Common myeloid progenitor, CD34-positive (primary cell): ENCODE measurements around the gene TSACC.
A peak's percentile ranks its signal among the peaks of the same experiment; 100 is the strongest.

Experiments used
- CTCF ChIA-PET: fragments of 350-600 bp; sonication (Branson Sonifier 250); formaldehyde crosslinking; loops from one replicate; lab custom pipeline; 2021; ENCODE audit warnings: antibody characterized with exemption; lab: Charles Lee
- POLR2A ChIA-PET: fragments of 350-600 bp; sonication (Branson Sonifier 250); formaldehyde crosslinking; loops from one replicate; lab custom pipeline; 2021; ENCODE audit warnings: antibody characterized with exemption; lab: Charles Lee
- DNase-seq, 3 donors: peaks; one replicate each; pipeline versions ENCODE4 v3.0.0 to v3.0.0-alpha.2; 2013
- H3K27ac ChIP-seq, 2 experiments: 1 replicate in 1 of 2; 2 replicates in 1 of 2; pipeline ENCODE4 v1.7.0; 2013; ENCODE audit warnings: inconsistent platforms in 2 of 2, low read length in 2 of 2, mild to moderate bottlenecking in 2 of 2, low read depth in 1 of 2, moderate library complexity in 1 of 2; ENCODE audit not compliant: severe bottlenecking in 2 of 2, insufficient read depth in 1 of 2, poor library complexity in 1 of 2
- H3K27me3 ChIP-seq, 5 experiments: replicated peaks in 2 of 5; 1 replicate in 3 of 5; 2 replicates in 2 of 5; pipeline versions ENCODE4 v1.6.1 to v1.7.0; 2013; ENCODE audit warnings: low read length in 4 of 5, mild to moderate bottlenecking in 2 of 5, moderate library complexity in 2 of 5, inconsistent platforms in 1 of 5; ENCODE audit not compliant: insufficient read depth in 5 of 5, control insufficient read depth in 4 of 5
- H3K36me3 ChIP-seq, 4 experiments: 1 replicate in 2 of 4; 2 replicates in 2 of 4; pipeline versions ENCODE4 v1.6.1 to v1.7.0; 2013; ENCODE audit warnings: low read length in 3 of 4, control low read depth in 1 of 4, mild to moderate bottlenecking in 1 of 4; ENCODE audit not compliant: control insufficient read depth in 4 of 4, insufficient read depth in 4 of 4
- H3K4me1 ChIP-seq, 4 experiments: 1 replicate in 3 of 4; 2 replicates in 1 of 4; pipeline versions ENCODE4 v1.6.1 to v1.7.1; 2013; ENCODE audit warnings: low read length in 3 of 4, mild to moderate bottlenecking in 3 of 4, control low read depth in 1 of 4, inconsistent platforms in 1 of 4, moderate library complexity in 1 of 4; ENCODE audit not compliant: control insufficient read depth in 4 of 4, insufficient read depth in 4 of 4; ENCODE audit errors: control extremely low read depth in 1 of 4
- H3K4me3 ChIP-seq, 7 experiments: 1 replicate in 4 of 7; 2 replicates in 3 of 7; pipeline versions ENCODE4 v1.5.1 to v1.7.0; 2013; ENCODE audit warnings: mild to moderate bottlenecking in 7 of 7, low read length in 6 of 7, moderate library complexity in 6 of 7, inconsistent platforms in 2 of 7, low read depth in 2 of 7, control low read depth in 1 of 7; ENCODE audit not compliant: insufficient read depth in 4 of 7, control insufficient read depth in 1 of 7; ENCODE audit errors: extremely low read depth in 1 of 7
- H3K9me3 ChIP-seq, 5 experiments: 1 replicate in 4 of 5; 2 replicates in 1 of 5; pipeline versions ENCODE4 v1.6.1 to v1.7.1; 2013; ENCODE audit warnings: low read length in 4 of 5, mild to moderate bottlenecking in 2 of 5, inconsistent platforms in 1 of 5, low read depth in 1 of 5, moderate library complexity in 1 of 5; ENCODE audit not compliant: control insufficient read depth in 4 of 5, insufficient read depth in 2 of 5; ENCODE audit errors: control extremely low read depth in 1 of 5
- WGBS: methylation state at CpG from one replicate; pipeline ENCODE4 v1.1.5; 2013; ENCODE audit not compliant: insufficient coverage; 5-methylcytosine and 5-hydroxymethylcytosine counted together

Gene TSACC

DNA sequence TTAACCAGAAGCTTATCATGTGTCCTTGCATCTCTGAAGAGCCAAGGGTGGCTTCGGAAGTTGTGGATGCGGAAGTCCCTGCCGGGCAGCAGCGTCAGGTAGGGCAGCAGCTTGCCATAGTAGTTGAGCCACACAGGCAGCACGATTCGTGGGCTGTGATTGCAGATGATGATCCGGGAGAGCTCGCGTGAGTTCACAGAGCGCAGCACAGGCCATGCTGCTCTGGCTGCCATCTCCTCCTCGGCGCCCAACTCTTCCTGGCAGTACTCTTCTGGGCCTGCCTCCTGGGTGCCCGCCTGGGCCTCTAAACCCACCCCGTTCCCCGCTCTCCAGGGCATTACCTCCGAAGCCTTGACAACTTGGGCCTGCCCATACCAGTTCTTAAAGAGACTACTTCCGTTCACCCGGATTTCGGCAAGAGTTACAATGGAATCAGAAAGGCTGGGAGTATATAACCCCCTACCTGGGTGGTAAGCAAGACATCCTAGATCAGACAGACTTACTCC, 39.4 kb upstream of the TSACC start, which contains the start of gene VHLL:
VHLL (minus strand) TSS at position 456 of the 506 bp plus-strand sequence; CDS start at position 338, 118 bp downstream.
- Histone ChIP-seq H3K27ac (no peak within 1 kb of the TSS), H3K4me3 (no peak within 1 kb of the TSS), H3K4me1 (peaks cover 9 to 15% (median 12%) of the 10 kb centered on the region in 4 experiments), H3K9me3 (no peaks in the 10 kb centered on the region), H3K36me3 (peaks cover 0 to 6% (median 1%) of the 10 kb centered on the region in 4 experiments), H3K27me3 (no peaks in the 10 kb centered on the region)
- DNase-seq, result no peak
- CTCF ChIA-PET, result interaction anchor here (0.9 to 1.9 kb wide), 3 partner anchors 9 to 19 kb away, joined by 3 to 5 read pairs (median 4); no protein-coding TSS in a partner anchor
- 97% methylated on average over 19 of the region's 19 CpGs for WGBS
- POLR2A ChIA-PET, result no interaction called here

DNA sequence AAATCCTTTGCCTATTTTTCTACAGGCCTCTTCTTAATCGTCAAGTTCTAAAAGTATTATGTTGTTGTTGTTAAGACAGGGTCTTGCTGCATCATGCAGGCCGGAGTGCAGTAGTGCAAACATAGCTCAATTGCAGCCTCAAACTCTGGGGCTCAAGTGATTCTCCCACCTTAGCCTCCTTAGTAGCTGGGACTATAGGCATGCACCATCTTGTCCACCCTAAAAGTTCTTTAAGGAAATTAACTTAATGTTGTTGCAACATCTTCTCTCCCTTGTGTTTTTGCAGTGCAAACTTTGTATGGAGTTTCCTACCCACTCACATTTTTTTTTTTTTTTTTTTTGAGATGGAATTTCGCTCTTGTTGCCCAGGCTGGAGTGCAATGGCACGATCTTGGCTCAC, 35.1 kb upstream of the TSACC start:
- H3K27me3 ChIP-seq, result no peaks in the 10 kb centered on the region
- ChIA-PET CTCF (interaction anchor here (0.6 to 1.6 kb wide), 4 partner anchors 16 to 52 kb away, joined by 3 to 6 read pairs (median 4); no protein-coding TSS in a partner anchor), POLR2A (no interaction called here)
- peaks cover 9 to 15% (median 11%) of the 10 kb centered on the region in 4 experiments for H3K36me3 ChIP-seq
- no peaks in the 10 kb centered on the region for H3K4me1 ChIP-seq
- no peak overlapping the region for H3K27ac ChIP-seq
- H3K9me3 ChIP-seq, result no peaks in the 10 kb centered on the region
- DNase-seq, result no peak
- no CpG with 5 or more reads among the region's 4 CpGs for WGBS
- H3K4me3 ChIP-seq, result no peak overlapping the region

DNA sequence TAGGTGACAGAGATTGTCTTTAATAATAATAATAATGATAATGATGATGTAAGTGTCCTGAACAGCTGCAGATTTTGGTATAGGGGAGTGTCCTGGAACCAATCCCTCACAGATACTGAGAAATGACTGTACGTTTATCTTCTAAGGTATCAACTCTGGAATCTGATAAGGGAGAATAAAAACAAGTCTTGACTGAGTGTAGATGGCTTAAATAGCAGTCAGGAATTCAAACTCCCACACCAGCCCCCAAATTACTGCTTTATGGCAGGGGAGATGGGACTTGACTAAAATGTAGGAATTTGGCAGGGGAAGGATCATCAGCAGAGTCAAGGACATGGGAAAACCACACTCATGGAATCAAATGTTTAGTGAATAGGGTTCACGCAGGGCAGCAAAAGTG, 33.1 kb upstream of the TSACC start:
- WGBS, result 100% methylated on average over 1 of the region's 2 CpGs
- POLR2A ChIA-PET, result no interaction called here
- DNase-seq, result no peak
- CTCF ChIA-PET, result no interaction called here
- Histone ChIP-seq H3K4me3 (no peak overlapping the region), H3K36me3 (peaks cover 21 to 33% (median 24%) of the 10 kb centered on the region in 4 experiments), H3K27me3 (no peaks in the 10 kb centered on the region), H3K9me3 (no peaks in the 10 kb centered on the region), H3K27ac (no peak overlapping the region), H3K4me1 (no peaks in the 10 kb centered on the region)

DNA sequence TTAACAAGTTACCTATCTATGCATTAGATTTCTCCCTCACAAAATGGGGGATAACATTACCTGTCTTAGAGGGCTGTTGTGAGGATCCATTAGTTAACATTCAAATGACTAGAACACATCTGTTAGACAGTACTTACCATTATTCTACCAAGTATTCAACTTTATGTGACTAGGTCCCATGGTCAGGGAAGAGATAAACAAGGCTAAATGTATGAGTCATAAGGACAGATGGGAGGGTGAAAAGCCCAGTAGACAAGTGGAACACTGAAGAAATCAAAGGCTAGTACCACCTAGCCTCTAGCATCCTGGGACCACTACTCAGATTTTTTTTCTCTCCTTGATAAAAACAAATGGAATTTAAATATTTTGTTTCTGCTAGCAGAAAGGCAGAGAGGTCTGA, 30.2 kb upstream of the TSACC start:
- H3K4me3 ChIP-seq, result no peak overlapping the region
- ChIA-PET POLR2A (no interaction called here), CTCF (interaction anchor here (1.3 to 1.6 kb wide), 2 partner anchors 10 to 11 kb away, joined by 4 to 6 read pairs; partner anchors contain the start of gene VHLL)
- no peaks in the 10 kb centered on the region for H3K4me1 ChIP-seq
- no peaks in the 10 kb centered on the region for H3K27me3 ChIP-seq
- DNase-seq, result no peak
- H3K27ac ChIP-seq, result no peak overlapping the region
- H3K9me3 ChIP-seq, result no peaks in the 10 kb centered on the region
- H3K36me3 ChIP-seq, result peaks cover 30 to 56% (median 48%) of the 10 kb centered on the region in 4 experiments

DNA sequence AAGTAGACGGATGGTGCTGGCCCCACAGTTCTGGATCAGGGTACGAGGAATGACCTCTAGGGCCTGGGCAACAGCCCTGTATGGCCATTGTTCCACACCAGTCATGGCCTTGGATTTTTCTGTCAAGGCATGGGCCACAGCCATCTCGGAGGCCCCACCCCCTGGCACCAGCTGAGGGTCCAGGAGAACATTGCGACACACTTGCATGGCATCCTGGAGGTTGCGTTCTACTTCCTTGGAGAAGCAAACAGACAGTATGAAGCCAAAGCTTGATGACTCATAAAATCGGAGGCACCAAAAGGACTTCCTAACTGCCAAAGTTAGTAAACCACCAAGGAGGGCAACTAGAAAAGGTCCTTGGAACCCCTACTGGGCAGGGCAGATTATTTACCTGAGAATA, 27.4 kb upstream of the TSACC start:
- ChIA-PET POLR2A (interaction anchor here (0.8 kb wide), 1 partner anchor 33 kb away, joined by 3 read pairs; no protein-coding TSS in a partner anchor), CTCF (interaction anchor here (0.6 to 1.2 kb wide), 4 partner anchors 9 to 167 kb away, joined by 3 to 4 read pairs (median 4); no protein-coding TSS in a partner anchor)
- no peaks in the 10 kb centered on the region for H3K27me3 ChIP-seq
- H3K36me3 ChIP-seq, result peaks cover 30 to 78% (median 59%) of the 10 kb centered on the region in 4 experiments
- H3K9me3 ChIP-seq, result no peaks in the 10 kb centered on the region
- WGBS, result 87% methylated on average over 6 of the region's 6 CpGs
- DNase-seq, result peak in 2 of 3 donors; percentile 7 to 9
- no peak overlapping the region for H3K27ac ChIP-seq
- H3K4me3 ChIP-seq, result no peak overlapping the region
- H3K4me1 ChIP-seq, result no peaks in the 10 kb centered on the region

DNA sequence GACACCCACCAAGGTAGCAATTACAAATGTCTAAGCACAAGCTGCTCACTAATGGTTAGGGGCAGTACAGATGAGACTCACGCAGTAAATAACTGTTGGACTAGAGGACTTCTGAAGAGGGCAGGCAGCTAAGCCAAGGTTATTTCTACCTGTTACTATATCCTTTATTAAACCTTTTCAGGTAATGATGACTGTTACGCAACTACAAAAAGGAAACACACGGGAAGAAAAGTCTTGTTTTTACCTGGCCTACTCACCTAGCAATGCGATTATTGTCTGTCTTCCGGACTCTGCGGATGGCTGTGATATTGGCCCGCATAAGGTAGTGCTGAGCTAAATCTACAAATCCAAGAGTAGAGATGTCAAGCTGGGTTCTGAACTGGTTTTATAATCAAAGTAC, 21.4 kb upstream of the TSACC start:
- H3K27ac ChIP-seq, result no peak overlapping the region
- no peaks in the 10 kb centered on the region for H3K9me3 ChIP-seq
- ChIA-PET CTCF (interaction anchor here (0.8 to 1.3 kb wide), 3 partner anchors 153 to 217 kb away, joined by 3 read pairs; no protein-coding TSS in a partner anchor), POLR2A (no interaction called here)
- no peaks in the 10 kb centered on the region for H3K4me1 ChIP-seq
- DNase-seq, result no peak
- 96% methylated on average over 7 of the region's 7 CpGs for WGBS
- H3K4me3 ChIP-seq, result no peak overlapping the region
- H3K27me3 ChIP-seq, result no peaks in the 10 kb centered on the region
- H3K36me3 ChIP-seq, result peaks cover 25 to 90% (median 63%) of the 10 kb centered on the region in 4 experiments

DNA sequence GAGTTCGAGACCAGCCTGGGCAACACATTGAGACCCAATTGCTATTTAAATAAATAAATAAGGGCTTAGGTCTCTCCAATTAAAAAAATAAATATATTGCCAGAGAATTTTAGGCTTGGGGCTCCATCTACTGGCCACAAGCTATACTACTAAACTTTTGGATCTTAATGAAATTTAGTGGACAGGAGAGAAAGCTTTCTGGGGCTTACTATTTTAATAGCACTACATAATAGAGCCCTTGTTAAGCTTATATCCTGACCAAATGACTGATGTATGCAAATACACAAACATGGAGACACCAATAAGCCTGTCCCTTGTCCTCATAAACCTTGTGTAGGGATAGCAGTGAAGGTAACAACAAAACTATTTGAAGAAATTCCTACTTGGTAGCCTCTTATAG, 18.7 kb upstream of the TSACC start:
- ChIA-PET POLR2A (interaction anchor here (1.4 kb wide), 1 partner anchor 36 kb away, joined by 3 read pairs; the partner anchor contains the start of gene TMEM79), CTCF (interaction anchor here (0.7 to 3.0 kb wide), 29 partner anchors 9 to 231 kb away, joined by 3 to 20 read pairs (median 5); partner anchors contain the start of gene TMEM79)
- Histone ChIP-seq H3K27ac (no peak overlapping the region), H3K4me1 (no peaks in the 10 kb centered on the region), H3K36me3 (peaks cover 23 to 86% (median 61%) of the 10 kb centered on the region in 4 experiments), H3K9me3 (no peaks in the 10 kb centered on the region), H3K4me3 (no peak overlapping the region), H3K27me3 (no peaks in the 10 kb centered on the region)
- WGBS, result no CpG with 5 or more reads among the region's 1 CpG
- peak; percentile 51 to 71 (median 58) for DNase-seq
